Right atrium auricular region (tissue), 2 donors: ENCODE data around the gene AP4B1. TPM values are rescaled to one million over a fixed set of nuclear protein-coding genes. Genes with fewer than 3 reads are reported as not detected.
"Not testable (repeated sequence)": the region's sequence is repeated elsewhere in the genome, so short reads cannot be mapped to it uniquely, and the experiment has no call there.

ENCODE experiments used
- DNase-seq: peaks from one replicate; pipeline ENCODE4 v3.0.0-alpha.2; 2019; ENCODE audit warnings: low spot score
- H3K27ac ChIP-seq, 2 donors: fragments of 200-600 bp; sonication (generic); 1 replicate in 1 of 2; 2 replicates in 1 of 2; pipeline ENCODE4 v1.5.1; 2016 to 2019
- H3K27me3 ChIP-seq, 2 donors: fragments of 200-600 bp; sonication (generic); one replicate each; pipeline versions ENCODE4 v1.5.1 to v1.6.0; 2017 to 2019
- H3K36me3 ChIP-seq: fragments of 200-600 bp; sonication (generic); one replicate; pipeline ENCODE4 v1.5.1; 2016
- H3K4me1 ChIP-seq, 2 donors: fragments of 200-600 bp; sonication (generic); one replicate each; pipeline versions ENCODE4 v1.5.1 to v1.6.0; 2017 to 2019
- H3K4me3 ChIP-seq, 2 donors: fragments of 200-600 bp; sonication (generic); 1 replicate in 1 of 2; 2 replicates in 1 of 2; pipeline ENCODE4 v1.5.1; 2017 to 2019; ENCODE audit warnings: mild to moderate bottlenecking in 1 of 2, moderate library complexity in 1 of 2
- H3K9me3 ChIP-seq, 2 donors: fragments of 200-600 bp; sonication (generic); one replicate each; pipeline ENCODE4 v1.5.1; 2019
- CTCF ChIP-seq, 2 donors: fragments of 200-600 bp; sonication (generic); IDR thresholded peaks; one replicate each; pipeline ENCODE4 v1.5.1; 2019; ENCODE audit warnings: antibody characterized with exemption in 2 of 2
- total RNA-seq, 2 donors: library from RNA; depleted of rRNA; stranded (reverse); fragments of >200 nt; gene quantifications; one replicate each; pipeline ENCODE4 v1.1.0, GENCODE V29; 2016

Gene AP4B1
- total RNA-seq, 2 donors from 2014 or later: 8.3 to 9.6 TPM

GRCh38 chr1:113858982-113859381, 45.6 kb downstream of the AP4B1 start:
- Histone ChIP-seq H3K4me3 (no peak overlapping the region), H3K9me3 (no peaks in the 10 kb centered on the region), H3K27ac (no peak overlapping the region), H3K27me3 (no peaks in the 10 kb centered on the region), H3K4me1 (no peaks in the 10 kb centered on the region), H3K36me3 (no peaks in the 10 kb centered on the region)
- TF ChIP-seq CTCF (IDR thresholded peaks at IDR 0.05): no peak
- no peak for DNase-seq

GRCh38 chr1:113858418-113858817, 46.2 kb downstream of the AP4B1 start:
- Histone ChIP-seq H3K4me1 (no peaks in the 10 kb centered on the region), H3K36me3 (no peaks in the 10 kb centered on the region), H3K27me3 (no peaks in the 10 kb centered on the region), H3K9me3 (no peaks in the 10 kb centered on the region), H3K4me3 (no peak overlapping the region), H3K27ac (no peak overlapping the region)
- TF ChIP-seq CTCF (IDR thresholded peaks at IDR 0.05): no peak
- no peak for DNase-seq

GRCh38 chr1:113857776-113858175, 46.8 kb downstream of the AP4B1 start:
- Histone ChIP-seq H3K36me3 (no peaks in the 10 kb centered on the region), H3K27me3 (no peaks in the 10 kb centered on the region), H3K4me1 (no peaks in the 10 kb centered on the region), H3K27ac (no peak overlapping the region), H3K9me3 (no peaks in the 10 kb centered on the region), H3K4me3 (no peak overlapping the region)
- DNase-seq: no peak
- no peak for TF ChIP-seq CTCF (IDR thresholded peaks at IDR 0.05)

- no peak for DNase-seq
- Histone ChIP-seq H3K4me1 (no peaks in the 10 kb centered on the region), H3K36me3 (no peaks in the 10 kb centered on the region), H3K9me3 (no peaks in the 10 kb centered on the region), H3K27me3 (no peaks in the 10 kb centered on the region), H3K27ac (no peak overlapping the region), H3K4me3 (no peak overlapping the region)
- no peak for TF ChIP-seq CTCF (IDR thresholded peaks at IDR 0.05)
Measured at GRCh38 chr1:113856401-113856790, 48.2 kb downstream of the AP4B1 start.

GRCh38 chr1:113855630-113856400, 48.8 kb downstream of the AP4B1 start:
- no peaks in the 10 kb centered on the region for H3K27me3 ChIP-seq
- H3K4me1 ChIP-seq: no peaks in the 10 kb centered on the region
- no peak overlapping the region for H3K27ac ChIP-seq
- no peaks in the 10 kb centered on the region for H3K36me3 ChIP-seq
- DNase-seq: no peak
- no peaks in the 10 kb centered on the region for H3K9me3 ChIP-seq
- TF ChIP-seq CTCF (IDR thresholded peaks at IDR 0.05): no peak
- H3K4me3 ChIP-seq: no peak overlapping the region

- H3K9me3 ChIP-seq: no peaks in the 10 kb centered on the region
- no peak overlapping the region for H3K27ac ChIP-seq
- H3K4me1 ChIP-seq: no peaks in the 10 kb centered on the region
- no peak for DNase-seq
- no peak for TF ChIP-seq CTCF (IDR thresholded peaks at IDR 0.05)
- no peaks in the 10 kb centered on the region for H3K27me3 ChIP-seq
- H3K4me3 ChIP-seq: no peak overlapping the region
- no peaks in the 10 kb centered on the region for H3K36me3 ChIP-seq
Measured at GRCh38 chr1:113854234-113854633, 50.4 kb downstream of the AP4B1 start.

GRCh38 chr1:113852694-113853093, 51.9 kb downstream of the AP4B1 start:
- H3K27ac ChIP-seq, H3K4me3 ChIP-seq, DNase-seq, H3K4me1 ChIP-seq, H3K9me3 ChIP-seq, H3K36me3 ChIP-seq, H3K27me3 ChIP-seq: not testable (repeated sequence)
